Activated CD4-positive, alpha-beta T cell treated with anti-CD3 and anti-CD28 coated beads for 48 hours (primary cell): ENCODE results near the gene BRD3.

Experiments used
- DNase-seq: peaks from one replicate; pipeline ENCODE4 v3.0.0-alpha.2; 2020

The BRD3 gene

GRCh38 chr9:134035041-134036039 is 32.5 kb downstream of the BRD3 start:
- DNase-seq, result no peak

- no peak for DNase-seq
Observed at GRCh38 chr9:134034215-134035040, 33.4 kb downstream of the BRD3 start.

GRCh38 chr9:134033516-134034214 is 34.2 kb downstream of the BRD3 start:
- DNase-seq, result no peak

GRCh38 chr9:134032456-134033222 is 35.2 kb downstream of the BRD3 start:
- no peak for DNase-seq

GRCh38 chr9:134031783-134032182 is 36.0 kb downstream of the BRD3 start:
- no peak for DNase-seq

- DNase-seq, result no peak
Observed at GRCh38 chr9:134030821-134031470, 36.9 kb downstream of the BRD3 start.

- no peak for DNase-seq
Observed at GRCh38 chr9:134029248-134030226, 38.3 kb downstream of the BRD3 start.

GRCh38 chr9:134028575-134029247 is 39.1 kb downstream of the BRD3 start:
- DNase-seq, result no peak

- no peak for DNase-seq
Observed at GRCh38 chr9:134028076-134028475, 39.8 kb downstream of the BRD3 start.

GRCh38 chr9:134027561-134027960 is 40.3 kb downstream of the BRD3 start:
- DNase-seq, result no peak

- DNase-seq, result no peak
Observed at GRCh38 chr9:134026981-134027380, 40.8 kb downstream of the BRD3 start.

GRCh38 chr9:134026581-134026980 is 41.2 kb downstream of the BRD3 start:
- DNase-seq, result no peak

- DNase-seq, result peak; percentile 62
Observed at GRCh38 chr9:134025606-134026541, 42.0 kb downstream of the BRD3 start.

GRCh38 chr9:134024828-134025605 is 42.8 kb downstream of the BRD3 start, which contains the start of gene BRD3OS:
TSS of gene BRD3OS (plus strand) at chr9:134025481. CDS start at chr9:134026748, 1,267 bp downstream.
- peak; percentile 96 for DNase-seq

- DNase-seq, result no peak
Observed at GRCh38 chr9:134024214-134024792, 43.5 kb downstream of the BRD3 start.

GRCh38 chr9:134014946-134015345 is 52.9 kb downstream of the BRD3 start:
- no peak for DNase-seq

- DNase-seq, result no peak
Observed at GRCh38 chr9:134011401-134011800, 56.4 kb downstream of the BRD3 start.
